Osteoblast (primary cell): ENCODE results near the gene HLTF. TPM values are rescaled to one million over a fixed set of nuclear protein-coding genes. Genes with fewer than 3 reads are reported as not detected.

Source experiments
- DNase-seq: peaks from one replicate; pipeline ENCODE4 v3.0.0; 2011; ENCODE audit warnings: low spot score, mixed read lengths; ENCODE audit not compliant: insufficient read length; ENCODE audit errors: missing footprints
- H2AFZ ChIP-seq: 2 replicates; pipeline ENCODE4 v1.6.0; 2011; ENCODE audit warnings: mild to moderate bottlenecking, low read length
- H3K27ac ChIP-seq: 2 replicates; pipeline ENCODE4 v1.5.1; 2011; ENCODE audit warnings: mild to moderate bottlenecking, low read depth, low read length, moderate library complexity
- H3K27me3 ChIP-seq: 2 replicates; pipeline ENCODE4 v1.6.0; 2012; ENCODE audit warnings: mild to moderate bottlenecking, control low read depth, inconsistent platforms, low read length, moderate library complexity; ENCODE audit not compliant: insufficient read depth
- H3K36me3 ChIP-seq: 2 replicates; pipeline ENCODE4 v1.5.1; 2011; ENCODE audit warnings: mild to moderate bottlenecking, low read length, control low read depth, moderate library complexity; ENCODE audit not compliant: insufficient read depth
- H3K4me1 ChIP-seq: 2 replicates; pipeline ENCODE4 v1.5.1; 2011; ENCODE audit warnings: mild to moderate bottlenecking, low read length, control low read depth, moderate library complexity; ENCODE audit not compliant: insufficient read depth
- H3K4me2 ChIP-seq: 2 replicates; pipeline ENCODE4 v1.6.0; 2011; ENCODE audit warnings: mild to moderate bottlenecking, low read length; ENCODE audit not compliant: insufficient read depth
- H3K4me3 ChIP-seq: fragments of 200-600 bp; sonication (generic); 3 replicates; pipeline ENCODE4 v1.5.1; 2012; ENCODE audit warnings: mild to moderate bottlenecking, low read length, inconsistent platforms; ENCODE audit not compliant: insufficient read depth
- H3K79me2 ChIP-seq: 2 replicates; pipeline ENCODE4 v1.6.0; 2012; ENCODE audit warnings: mild to moderate bottlenecking, low read length, control low read depth, inconsistent platforms; ENCODE audit not compliant: insufficient read depth
- H3K9me3 ChIP-seq: 2 replicates; pipeline ENCODE4 v1.5.1; 2011; ENCODE audit warnings: low read depth, low read length, control low read depth
- H4K20me1 ChIP-seq: 2 replicates; pipeline ENCODE4 v1.6.0; 2012; ENCODE audit warnings: mild to moderate bottlenecking, low read length, control low read depth; ENCODE audit not compliant: insufficient read depth
- CTCF ChIP-seq: IDR thresholded peaks from 2 replicates; pipeline ENCODE4 v1.5.1; 2011; ENCODE audit warnings: mild to moderate bottlenecking, low read depth, low read length, moderate library complexity; ENCODE audit errors: extremely low read depth
- total RNA-seq: library from RNA; depleted of rRNA; stranded (reverse); fragments of >200 nt; gene quantifications from 2 replicates; pipeline ENCODE4 v1.2.3, GENCODE V29; 2012

HLTF gene
- 40.7 and 42.0 TPM in 2 replicates for total RNA-seq

GRCh38 chr3:149086232-149086988 is at the start of gene HLTF:
HLTF (minus strand) TSS chr3:149086533; CDS start chr3:149086336, 197 bp downstream.
- peak within 1 kb of the TSS; percentile 68 for H3K27ac ChIP-seq
- no peak for TF ChIP-seq CTCF
- peaks cover 14% of the 10 kb centered on the region for H3K36me3 ChIP-seq
- H3K27me3 ChIP-seq, result no peaks in the 10 kb centered on the region
- DNase-seq, result peak; percentile 97
- peaks cover 9% of the 10 kb centered on the region for H4K20me1 ChIP-seq
- H3K4me2 ChIP-seq, result peak within 1 kb of the TSS; percentile 91
- peaks cover 14% of the 10 kb centered on the region for H3K4me1 ChIP-seq
- H2AFZ ChIP-seq, result peak within 1 kb of the TSS; percentile 92
- no peaks in the 10 kb centered on the region for H3K9me3 ChIP-seq
- peak within 1 kb of the TSS; percentile 94 for H3K4me3 ChIP-seq
- peaks cover 41% of the 10 kb centered on the region for H3K79me2 ChIP-seq

GRCh38 chr3:149134575-149134974 is 48.2 kb upstream of the HLTF start:
- H3K79me2 ChIP-seq, result peaks cover 88% of the 10 kb centered on the region
- H3K27me3 ChIP-seq, result no peaks in the 10 kb centered on the region
- peak; percentile 58 for DNase-seq
- no peak overlapping the region for H3K4me3 ChIP-seq
- H3K27ac ChIP-seq, result no peak overlapping the region
- no peak for TF ChIP-seq CTCF
- H3K4me2 ChIP-seq, result no peak overlapping the region
- H4K20me1 ChIP-seq, result no peaks in the 10 kb centered on the region
- no peaks in the 10 kb centered on the region for H3K36me3 ChIP-seq
- H3K4me1 ChIP-seq, result peaks cover 14% of the 10 kb centered on the region
- H3K9me3 ChIP-seq, result no peaks in the 10 kb centered on the region
- no peak overlapping the region for H2AFZ ChIP-seq

- no peak for DNase-seq
- peaks cover 21% of the 10 kb centered on the region for H3K4me1 ChIP-seq
- H3K9me3 ChIP-seq, result no peaks in the 10 kb centered on the region
- H3K27ac ChIP-seq, result no peak overlapping the region
- no peaks in the 10 kb centered on the region for H3K36me3 ChIP-seq
- H3K4me3 ChIP-seq, result no peak overlapping the region
- H3K27me3 ChIP-seq, result no peaks in the 10 kb centered on the region
- H4K20me1 ChIP-seq, result no peaks in the 10 kb centered on the region
- no peak for TF ChIP-seq CTCF
- peak overlapping the region; percentile 88 for H3K4me2 ChIP-seq
- H3K79me2 ChIP-seq, result peaks cover 70% of the 10 kb centered on the region
- no peak overlapping the region for H2AFZ ChIP-seq
These were observed 45.3 kb upstream of the HLTF start for GRCh38 chr3:149131589-149131988.

- Histone ChIP-seq H4K20me1 (no peaks in the 10 kb centered on the region), H3K4me1 (peaks cover 18% of the 10 kb centered on the region), H3K9me3 (no peaks in the 10 kb centered on the region), H3K36me3 (no peaks in the 10 kb centered on the region), H3K79me2 (peaks cover 53% of the 10 kb centered on the region), H3K27me3 (no peaks in the 10 kb centered on the region), H3K27ac (peak within 1 kb of the TSS; percentile 77), H3K4me3 (peak within 1 kb of the TSS; percentile 87), H3K4me2 (peak within 1 kb of the TSS; percentile 88), H2AFZ (peak within 1 kb of the TSS; percentile 95)
- no peak for TF ChIP-seq CTCF
- peak; percentile 97 for DNase-seq
These were observed 43.2 kb upstream of the HLTF start, which contains the start of gene HPS3 for GRCh38 chr3:149129326-149130205. HPS3 (plus strand) TSS chr3:149129638; CDS start chr3:149129724, 86 bp downstream.
